ENCODE measurements around the gene SIL1.
"Not testable (repeated sequence)": the region's sequence is repeated elsewhere in the genome, so short reads cannot be mapped to it uniquely, and the experiment has no call there.

The SIL1 gene

GRCh38 chr5:139197710-139198669, at the start of gene SIL1:
Gene SIL1 (minus strand): TSS chr5:139198368. CDS start chr5:139127843, 70,525 bp downstream.
- DNase-seq (ENCODE audit: low spot score), result peak; percentile 98

GRCh38 chr5:139246394-139246793, 48.2 kb upstream of the SIL1 start:
- no peak for DNase-seq (ENCODE audit: low spot score)

DNA sequence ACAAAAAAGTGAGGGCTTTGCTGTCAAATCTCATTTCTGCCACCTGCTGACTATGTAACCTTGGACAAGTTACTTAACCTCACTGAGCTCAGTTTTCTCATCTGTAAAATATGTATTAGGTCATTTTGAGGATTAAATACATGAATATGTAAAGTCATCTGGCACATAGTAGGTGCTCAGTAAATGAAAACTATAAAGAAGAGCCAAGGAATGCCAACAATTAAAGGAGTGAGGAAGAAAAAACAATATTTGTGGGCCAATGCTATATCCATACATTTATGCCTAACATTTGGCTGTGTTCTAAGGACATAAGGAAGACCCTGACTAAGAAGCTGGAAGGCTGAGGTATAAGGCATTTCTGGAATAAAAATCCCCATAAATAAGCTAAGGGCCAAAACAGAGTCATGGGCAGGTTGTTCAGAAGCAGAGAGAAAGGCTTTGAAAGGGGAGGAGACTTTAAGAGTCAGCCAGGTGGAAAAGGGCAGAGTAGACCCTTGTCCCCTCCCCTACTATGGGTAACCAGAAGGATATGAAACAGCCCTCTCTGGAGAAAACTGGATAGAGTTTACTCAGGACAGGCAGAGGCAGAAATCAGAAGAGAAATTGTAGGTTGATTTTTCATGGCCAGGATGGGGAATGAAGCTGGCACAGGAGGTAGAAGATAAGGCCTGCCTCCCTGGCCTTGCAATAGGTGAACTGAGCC, 47.6 kb upstream of the SIL1 start:
- DNase-seq (ENCODE audit: low spot score), result no peak

DNA sequence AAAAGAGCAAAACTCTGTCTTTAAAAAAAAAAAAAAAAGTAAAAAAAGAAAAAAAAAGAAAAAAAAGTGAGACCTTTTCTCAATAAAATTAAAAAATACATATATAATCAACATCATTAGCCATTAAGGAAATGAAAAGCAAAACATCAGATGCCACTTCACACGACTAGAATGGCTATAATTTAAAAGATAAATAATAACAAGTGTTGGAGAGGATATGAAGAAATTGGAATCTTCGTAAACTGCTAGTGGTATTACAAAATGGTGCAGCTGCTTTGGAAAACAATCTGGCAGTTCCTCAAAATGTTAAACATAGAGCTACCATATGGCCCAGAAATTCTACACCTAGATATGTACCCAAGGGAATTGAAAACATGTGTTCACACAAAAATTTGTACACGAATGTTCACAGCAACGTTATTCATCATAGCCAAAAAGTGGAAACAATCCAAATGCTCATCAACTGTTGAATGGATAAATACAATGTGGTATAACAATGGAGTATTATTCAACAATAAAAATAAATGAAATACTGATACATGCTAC, 45.3 kb upstream of the SIL1 start:
- DNase-seq (ENCODE audit: low spot score), result no peak

DNA sequence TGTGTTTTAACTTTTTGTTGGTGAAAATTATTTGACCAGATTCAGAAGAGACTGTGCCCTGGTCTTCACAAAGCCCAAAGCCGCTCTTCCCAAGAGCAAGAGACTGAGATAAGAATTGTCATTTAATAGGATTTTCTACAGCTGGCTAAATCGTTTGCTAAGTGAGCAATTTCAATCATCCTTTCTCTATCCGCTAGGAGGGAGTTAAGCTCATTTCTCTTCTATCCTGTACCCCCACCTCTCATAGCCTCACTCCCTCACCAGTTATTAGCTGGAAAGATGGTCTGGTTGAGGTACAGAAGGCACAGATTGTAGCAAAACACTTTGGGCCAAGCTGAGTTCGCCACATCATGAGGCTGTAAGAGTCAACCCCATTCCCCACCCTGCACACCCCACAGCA, 43.0 kb upstream of the SIL1 start:
- DNase-seq (ENCODE audit: low spot score), result no peak

DNA sequence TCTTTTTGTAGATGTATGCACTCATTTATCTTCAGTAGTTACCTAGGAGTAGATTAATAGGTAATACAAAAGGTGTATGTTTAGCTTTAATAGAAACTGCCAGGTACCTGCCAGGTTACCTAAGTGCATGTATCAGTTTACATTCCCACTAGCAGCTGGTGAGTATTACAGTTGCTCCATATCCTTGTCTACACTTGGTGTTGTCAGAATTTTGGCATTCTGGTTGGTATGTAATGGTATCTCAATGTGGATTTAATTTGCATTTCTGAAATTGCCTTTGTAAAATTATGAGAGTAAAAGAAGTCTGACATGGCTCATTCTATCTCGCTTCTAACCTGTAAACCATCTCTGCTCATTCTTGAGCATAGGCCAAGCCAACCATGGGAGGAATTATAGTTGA, 38.3 kb upstream of the SIL1 start:
- no peak for DNase-seq (ENCODE audit: low spot score)

GRCh38 chr5:139232147-139232724, 34.1 kb upstream of the SIL1 start:
- peak; percentile 58 for DNase-seq (ENCODE audit: low spot score)

GRCh38 chr5:139228201-139228803, 30.1 kb upstream of the SIL1 start:
- no peak for DNase-seq (ENCODE audit: low spot score)

GRCh38 chr5:139226131-139226530, 28.0 kb upstream of the SIL1 start:
- DNase-seq (ENCODE audit: low spot score), result no peak

DNA sequence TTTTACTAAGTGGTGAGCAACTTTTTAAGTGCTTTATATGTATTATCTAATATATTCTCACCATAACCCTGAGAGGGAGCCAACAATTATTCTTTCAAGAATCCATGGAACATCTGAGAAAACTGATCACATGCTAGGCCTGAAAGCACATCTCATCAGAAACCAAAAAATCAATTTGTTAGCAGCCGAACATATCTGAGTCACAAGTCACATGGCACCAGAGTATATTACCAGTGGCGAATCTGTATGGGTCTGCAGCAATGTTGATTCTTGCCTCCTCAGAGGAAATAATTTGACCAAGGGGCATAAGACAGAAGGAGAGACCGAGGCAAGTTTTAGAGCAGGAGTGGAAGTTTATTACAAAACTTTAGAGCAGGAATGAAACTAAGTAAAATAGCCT, 25.3 kb upstream of the SIL1 start:
- DNase-seq (ENCODE audit: low spot score), result no peak

- DNase-seq (ENCODE audit: low spot score), result no peak
Measured at GRCh38 chr5:139222346-139222745, 24.2 kb upstream of the SIL1 start.

DNA sequence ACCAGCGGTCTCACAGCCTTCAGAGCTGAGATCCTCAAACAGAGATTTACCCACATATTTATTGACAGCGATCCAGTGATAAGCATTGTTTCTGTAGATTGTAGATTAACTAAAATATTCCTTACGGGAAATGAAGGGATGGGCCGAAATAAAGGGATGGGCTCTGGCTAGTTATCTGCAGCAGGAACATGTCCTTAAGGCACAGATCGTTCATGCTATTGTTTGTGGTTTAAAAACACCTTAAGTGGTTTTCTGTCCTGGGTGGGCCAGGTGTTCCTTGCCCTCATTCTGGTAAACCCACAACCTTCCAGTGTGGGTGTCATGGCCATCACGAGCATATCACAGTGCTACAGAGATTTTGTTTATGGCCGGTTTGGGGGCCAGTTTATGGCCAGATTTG, 19.9 kb upstream of the SIL1 start:
- not testable (repeated sequence) for DNase-seq (ENCODE audit: low spot score)

- no peak for DNase-seq (ENCODE audit: low spot score)
Measured at GRCh38 chr5:139215107-139215975, 17.2 kb upstream of the SIL1 start.

- DNase-seq (ENCODE audit: low spot score), result no peak
Measured at GRCh38 chr5:139214646-139215045, 16.5 kb upstream of the SIL1 start.

- DNase-seq (ENCODE audit: low spot score), result no peak
Measured at GRCh38 chr5:139212906-139213305, 14.7 kb upstream of the SIL1 start.

DNA sequence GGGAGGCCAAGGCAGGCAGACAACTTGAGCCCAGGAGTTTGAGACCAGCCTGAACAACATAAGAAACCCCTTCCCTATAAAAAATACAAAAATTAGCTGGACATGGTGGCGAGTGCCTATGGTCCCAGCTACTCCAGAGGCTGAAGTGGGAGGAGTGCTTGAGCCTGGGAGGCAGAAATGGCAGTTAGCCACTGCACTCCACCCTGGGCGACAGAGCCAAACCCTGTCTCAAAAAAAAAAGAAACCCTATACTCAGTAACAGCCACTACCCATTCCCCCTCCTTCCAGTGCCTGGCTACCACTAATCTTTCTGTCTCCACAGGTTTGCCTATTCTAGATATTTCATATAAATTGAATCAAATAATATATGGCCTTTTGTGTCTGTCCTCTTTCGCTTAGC, 14.3 kb upstream of the SIL1 start:
- no peak for DNase-seq (ENCODE audit: low spot score)

DNA sequence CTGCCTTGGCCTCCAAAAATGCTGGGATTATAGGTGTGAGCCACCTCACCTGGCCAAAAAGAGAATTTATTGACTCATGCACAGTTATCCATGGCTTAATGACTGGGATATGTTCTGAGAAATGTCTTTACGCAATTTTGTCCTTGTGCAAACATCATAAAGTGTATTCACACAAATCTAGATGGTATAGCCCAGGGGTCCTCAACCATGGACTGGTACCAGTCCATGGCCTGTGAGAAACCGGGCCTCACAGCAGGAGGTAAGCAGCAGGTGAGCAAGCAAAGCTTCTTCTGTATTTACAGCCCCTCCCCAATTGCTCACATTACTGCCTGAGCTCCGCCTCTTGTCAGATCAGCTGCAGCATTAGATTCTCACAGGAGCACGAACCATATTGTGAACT, 12.4 kb upstream of the SIL1 start:
- DNase-seq (ENCODE audit: low spot score), result no peak

- no peak for DNase-seq (ENCODE audit: low spot score)
Measured at GRCh38 chr5:139207297-139208000, 9.3 kb upstream of the SIL1 start.

DNA sequence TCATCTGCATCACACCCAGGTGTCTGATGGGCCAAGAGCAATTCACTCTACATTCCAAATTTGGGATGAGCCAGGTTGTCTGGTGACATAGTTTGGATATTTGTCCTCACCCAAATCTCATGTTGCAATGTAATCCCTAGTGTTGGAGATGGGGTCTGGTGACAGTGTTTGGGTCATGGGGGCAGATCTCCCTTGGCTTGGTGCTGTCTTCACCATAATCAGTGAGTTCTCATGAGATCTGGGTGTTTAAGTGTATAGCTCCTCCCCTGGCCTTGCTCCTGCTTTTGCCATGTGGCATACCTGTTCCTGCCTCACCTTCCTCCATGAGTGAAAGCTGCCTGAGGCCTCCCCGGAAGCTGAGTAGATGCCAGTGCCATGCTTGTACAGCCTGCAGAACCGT, 7.4 kb upstream of the SIL1 start:
- DNase-seq (ENCODE audit: low spot score), result no peak

DNA sequence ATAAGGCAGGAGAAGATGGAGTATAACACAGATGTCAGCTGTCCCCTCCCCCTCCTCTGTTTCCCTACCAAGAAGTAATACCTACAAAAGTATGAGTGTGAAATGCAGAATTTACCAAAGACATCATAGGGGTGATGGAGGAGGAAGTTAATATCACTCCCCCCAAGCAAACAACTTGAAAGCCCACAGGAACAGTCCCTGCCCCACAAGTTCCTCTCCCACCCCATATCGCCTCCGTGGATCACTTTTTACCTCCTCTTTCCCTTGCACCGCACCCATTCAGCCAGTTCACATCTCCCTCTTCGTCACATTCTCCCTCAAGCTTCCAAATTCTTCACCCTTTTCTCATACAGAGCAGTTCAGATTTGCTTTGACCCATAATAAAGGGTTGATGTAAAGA, 7.0 kb upstream of the SIL1 start:
- no peak for DNase-seq (ENCODE audit: low spot score)

GRCh38 chr5:139204196-139204595, 6.0 kb upstream of the SIL1 start:
- no peak for DNase-seq (ENCODE audit: low spot score)
